NB4 (cell line): Measurements from ENCODE around the gene RIPOR1.
"Not testable (repeated sequence)": the region's sequence is repeated elsewhere in the genome, so short reads cannot be mapped to it uniquely, and the experiment has no call there.

Experiments used
- DNase-seq: peaks from one replicate; pipeline ENCODE4 v3.0.0; 2010; ENCODE audit warnings: low read depth
- H3K4me3 ChIP-seq: one replicate; pipeline ENCODE4 v1.5.1; 2011; ENCODE audit warnings: mild to moderate bottlenecking, low read depth, low read length, moderate library complexity
- MYC ChIP-seq: IDR thresholded peaks from 2 replicates; pipeline ENCODE4 v1.6.1; 2011; ENCODE audit warnings: low read depth, low read length
- POLR2A ChIP-seq: IDR thresholded peaks from 2 replicates; pipeline ENCODE4 v1.6.1; 2011; ENCODE audit warnings: mild to moderate bottlenecking; ENCODE audit not compliant: insufficient read length; ENCODE audit errors: extremely low read depth
- TF ChIP-seq, protein P1 (sequence below): IDR thresholded peaks from 2 replicates; pipeline ENCODE4 v1.6.1; 2011; ENCODE audit warnings: low read depth, low read length
- TF ChIP-seq, protein P2 (sequence below): IDR thresholded peaks from one replicate; pipeline ENCODE4 v1.5.1; 2012; ENCODE audit warnings: low read depth, low read length

RIPOR1 gene

DNA sequence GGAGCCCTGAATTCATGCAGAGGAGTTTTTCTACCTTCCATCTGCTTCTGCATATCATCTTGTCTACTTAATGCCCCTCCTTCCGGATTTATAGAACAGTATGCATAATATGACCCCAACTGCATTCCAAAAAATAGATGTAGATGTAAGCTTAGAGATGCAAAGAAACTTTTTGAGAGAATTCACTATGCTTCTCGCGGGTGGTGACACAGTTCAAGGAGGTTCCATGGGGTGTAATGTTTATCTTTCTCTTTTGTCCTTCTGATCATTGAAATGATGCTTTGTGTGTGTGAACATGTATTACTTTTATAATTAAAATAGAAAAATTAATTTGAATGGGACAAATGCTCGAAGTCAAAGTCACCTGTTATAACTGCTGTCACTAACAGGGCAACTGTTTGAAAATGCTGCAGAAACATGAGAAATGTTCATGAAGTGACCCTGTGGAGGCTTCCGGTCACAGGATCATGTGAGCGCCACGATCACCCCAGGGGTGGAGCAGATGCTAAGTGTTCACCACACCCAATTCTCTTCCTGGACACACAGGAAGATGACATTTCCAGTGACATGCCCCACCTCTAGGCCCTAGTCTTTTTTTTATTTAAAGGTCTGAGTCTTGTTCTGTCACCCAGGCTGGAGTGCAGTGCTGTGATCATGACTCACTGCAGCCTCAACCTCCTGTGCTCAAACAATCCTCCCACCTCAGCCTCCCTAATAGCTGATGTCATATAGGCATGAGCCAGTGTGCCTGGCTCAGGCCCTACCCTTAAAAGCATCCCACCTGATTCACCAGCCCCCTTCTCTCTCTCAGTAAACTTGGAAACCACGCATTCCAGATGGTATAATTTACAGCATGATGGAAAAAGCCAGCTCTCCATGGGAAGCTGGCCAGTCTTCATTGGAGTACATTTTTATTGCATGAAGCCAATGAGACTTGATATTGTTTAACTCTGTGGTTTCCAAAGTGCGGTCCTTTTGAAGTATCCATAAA is 24.3 kb upstream of the RIPOR1 start:
- DNase-seq: no peak
- no peak overlapping the region for H3K4me3 ChIP-seq
- TF ChIP-seq, protein P1, sequence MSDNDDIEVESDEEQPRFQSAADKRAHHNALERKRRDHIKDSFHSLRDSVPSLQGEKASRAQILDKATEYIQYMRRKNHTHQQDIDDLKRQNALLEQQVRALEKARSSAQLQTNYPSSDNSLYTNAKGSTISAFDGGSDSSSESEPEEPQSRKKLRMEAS: no peak

DNA sequence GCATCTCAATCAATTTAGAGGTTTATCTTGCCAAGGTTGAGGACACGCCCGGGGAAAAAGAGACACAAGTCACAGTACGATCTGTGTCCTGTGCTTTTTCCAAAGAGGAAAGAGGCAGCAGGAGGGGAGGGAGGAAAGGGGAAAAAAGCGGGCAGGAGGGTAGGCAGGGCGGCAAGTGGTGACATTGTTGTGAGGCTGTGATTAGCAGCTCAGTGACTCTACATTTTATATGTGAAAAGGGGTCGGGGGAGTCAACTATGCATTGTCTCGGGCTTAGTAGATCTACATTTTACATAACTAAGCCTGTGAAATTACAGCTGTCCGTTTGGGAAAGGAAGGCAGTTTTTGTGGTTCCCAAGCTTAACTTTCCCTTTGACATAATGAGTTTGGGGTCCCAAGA is 22.2 kb upstream of the RIPOR1 start:
- H3K4me3 ChIP-seq: no peak overlapping the region
- no peak for DNase-seq
- TF ChIP-seq POLR2A (no peak), MYC (no peak)
- TF ChIP-seq, protein P2, sequence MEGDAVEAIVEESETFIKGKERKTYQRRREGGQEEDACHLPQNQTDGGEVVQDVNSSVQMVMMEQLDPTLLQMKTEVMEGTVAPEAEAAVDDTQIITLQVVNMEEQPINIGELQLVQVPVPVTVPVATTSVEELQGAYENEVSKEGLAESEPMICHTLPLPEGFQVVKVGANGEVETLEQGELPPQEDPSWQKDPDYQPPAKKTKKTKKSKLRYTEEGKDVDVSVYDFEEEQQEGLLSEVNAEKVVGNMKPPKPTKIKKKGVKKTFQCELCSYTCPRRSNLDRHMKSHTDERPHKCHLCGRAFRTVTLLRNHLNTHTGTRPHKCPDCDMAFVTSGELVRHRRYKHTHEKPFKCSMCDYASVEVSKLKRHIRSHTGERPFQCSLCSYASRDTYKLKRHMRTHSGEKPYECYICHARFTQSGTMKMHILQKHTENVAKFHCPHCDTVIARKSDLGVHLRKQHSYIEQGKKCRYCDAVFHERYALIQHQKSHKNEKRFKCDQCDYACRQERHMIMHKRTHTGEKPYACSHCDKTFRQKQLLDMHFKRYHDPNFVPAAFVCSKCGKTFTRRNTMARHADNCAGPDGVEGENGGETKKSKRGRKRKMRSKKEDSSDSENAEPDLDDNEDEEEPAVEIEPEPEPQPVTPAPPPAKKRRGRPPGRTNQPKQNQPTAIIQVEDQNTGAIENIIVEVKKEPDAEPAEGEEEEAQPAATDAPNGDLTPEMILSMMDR: no peak
- TF ChIP-seq, protein P1: no peak

DNA sequence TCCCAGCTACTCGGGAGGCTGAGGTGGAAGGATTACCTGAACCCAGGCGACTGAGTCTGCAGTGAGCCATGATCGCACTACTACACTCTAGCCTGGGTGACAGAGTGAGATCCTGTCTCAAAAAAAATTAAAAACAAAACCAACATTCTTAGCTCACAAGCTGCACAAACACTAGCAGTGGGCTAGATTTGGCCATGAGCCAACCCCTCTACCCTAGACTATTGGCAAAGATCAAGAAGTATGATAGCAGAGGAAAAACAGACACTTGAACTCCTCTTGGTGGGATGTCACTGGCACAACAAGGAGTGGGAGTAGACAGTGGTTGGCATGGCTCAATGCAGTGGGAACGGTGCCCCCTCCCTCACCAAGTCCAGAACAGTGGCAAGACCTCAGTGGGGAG is 19.6 kb upstream of the RIPOR1 start:
- TF ChIP-seq POLR2A: no peak
- TF ChIP-seq, protein P2: no peak
- TF ChIP-seq, protein P1: no peak
- no peak for TF ChIP-seq MYC
- no peak for DNase-seq

DNA sequence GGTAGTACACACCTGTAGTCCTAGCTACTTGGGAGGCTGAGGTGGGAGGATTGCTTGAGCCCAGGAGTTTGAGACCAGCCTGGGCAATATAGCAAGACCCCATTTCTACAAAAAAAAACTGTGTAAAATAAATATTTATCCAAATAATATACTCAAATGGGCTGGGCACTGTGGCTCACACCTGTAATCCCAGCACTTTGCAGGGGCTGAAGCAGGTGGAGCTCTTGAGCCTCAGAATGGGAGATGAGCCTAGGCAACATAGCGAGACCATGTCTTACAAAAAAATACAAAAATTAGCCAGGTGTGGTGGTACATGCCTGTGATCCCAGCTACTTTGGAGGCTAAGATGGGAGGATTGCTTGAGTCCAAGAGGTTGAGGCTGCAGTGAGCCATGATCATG is 14.7 kb upstream of the RIPOR1 start:
- not testable (repeated sequence) for DNase-seq, H3K4me3 ChIP-seq

More for the DNA sequence above, 19.6 kb upstream of the RIPOR1 start:
- no peak overlapping the region for H3K4me3 ChIP-seq

DNA sequence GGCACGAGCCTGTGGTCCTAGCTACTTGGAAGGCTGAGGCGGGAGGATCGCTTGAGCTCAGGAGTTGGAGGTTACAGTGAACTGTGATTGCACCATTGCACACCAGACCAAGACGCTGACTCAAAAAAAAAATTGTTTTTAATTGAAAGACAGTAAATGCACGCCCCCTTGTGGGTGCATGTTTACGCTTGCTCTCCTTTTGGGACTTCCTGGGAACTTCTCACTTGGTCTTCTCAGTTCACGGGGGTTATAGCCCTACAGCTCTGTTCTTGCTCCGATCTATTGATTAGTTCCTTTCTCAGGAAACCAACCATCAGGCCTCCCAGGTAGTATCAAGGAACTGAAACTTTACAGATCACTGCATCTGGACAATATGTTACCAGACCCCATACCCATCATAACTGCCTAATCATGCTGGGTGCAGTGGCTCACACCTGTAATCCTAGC is 14.2 kb upstream of the RIPOR1 start:
- TF ChIP-seq MYC (no peak), POLR2A (no peak)
- TF ChIP-seq, protein P2: peak; percentile 80
- TF ChIP-seq, protein P1: peak; percentile 37
- DNase-seq: peak; percentile 93
- H3K4me3 ChIP-seq: no peak overlapping the region

DNA sequence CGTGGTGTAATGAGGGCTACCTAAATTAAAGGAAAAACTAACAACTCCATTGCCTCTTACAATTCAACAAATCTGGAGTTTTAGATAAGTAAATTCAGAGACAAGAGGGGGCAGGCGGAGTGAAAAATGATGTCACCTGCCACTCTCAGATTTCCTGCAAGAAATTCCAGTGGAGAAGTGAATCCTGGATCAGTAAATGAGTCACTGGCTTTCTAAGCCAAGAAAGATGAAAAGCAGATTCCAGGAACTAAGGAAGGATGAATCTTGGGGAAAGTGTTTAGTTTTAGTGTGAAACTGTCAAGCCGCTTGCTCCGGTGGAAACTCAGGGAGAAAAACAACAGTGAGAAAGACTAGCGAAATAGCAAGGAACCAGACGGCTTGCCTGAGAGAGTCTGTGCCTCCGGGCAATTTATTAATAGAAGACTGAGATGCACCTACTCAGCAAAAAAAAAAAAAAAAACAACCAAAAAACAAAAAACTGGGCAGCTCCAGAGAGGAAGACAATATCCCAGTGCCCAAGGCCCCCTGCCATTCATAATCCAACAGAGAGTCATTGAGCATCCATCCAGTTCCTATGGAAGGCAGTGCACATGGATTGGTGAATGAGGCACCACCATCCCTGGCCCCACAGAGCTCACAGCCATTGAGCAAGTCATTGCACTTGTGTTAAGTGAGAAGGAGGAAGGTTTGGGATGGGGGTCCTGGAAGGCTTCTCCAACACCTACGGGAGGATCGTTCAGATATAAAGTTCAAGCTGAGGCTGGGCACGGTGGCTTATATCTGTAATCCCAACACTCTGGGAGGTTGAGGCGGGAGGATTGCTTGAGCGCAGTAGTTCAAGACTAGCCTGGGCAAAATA is 12.1 kb upstream of the RIPOR1 start:
- H3K4me3 ChIP-seq: no peak overlapping the region
- TF ChIP-seq MYC: no peak
- TF ChIP-seq, protein P2: no peak
- no peak for TF ChIP-seq POLR2A
- TF ChIP-seq, protein P1: no peak
- DNase-seq: no peak
